Measurements from ENCODE around the gene APBA2. TPM values are rescaled to one million over a fixed set of nuclear protein-coding genes. Genes with fewer than 3 reads are reported as not detected.

Gene APBA2
- total and polyA plus RNA-seq, 2 of the 4 experiments (the other 2 are of a cell fraction), result 21.7 to 33.0 TPM

DNA sequence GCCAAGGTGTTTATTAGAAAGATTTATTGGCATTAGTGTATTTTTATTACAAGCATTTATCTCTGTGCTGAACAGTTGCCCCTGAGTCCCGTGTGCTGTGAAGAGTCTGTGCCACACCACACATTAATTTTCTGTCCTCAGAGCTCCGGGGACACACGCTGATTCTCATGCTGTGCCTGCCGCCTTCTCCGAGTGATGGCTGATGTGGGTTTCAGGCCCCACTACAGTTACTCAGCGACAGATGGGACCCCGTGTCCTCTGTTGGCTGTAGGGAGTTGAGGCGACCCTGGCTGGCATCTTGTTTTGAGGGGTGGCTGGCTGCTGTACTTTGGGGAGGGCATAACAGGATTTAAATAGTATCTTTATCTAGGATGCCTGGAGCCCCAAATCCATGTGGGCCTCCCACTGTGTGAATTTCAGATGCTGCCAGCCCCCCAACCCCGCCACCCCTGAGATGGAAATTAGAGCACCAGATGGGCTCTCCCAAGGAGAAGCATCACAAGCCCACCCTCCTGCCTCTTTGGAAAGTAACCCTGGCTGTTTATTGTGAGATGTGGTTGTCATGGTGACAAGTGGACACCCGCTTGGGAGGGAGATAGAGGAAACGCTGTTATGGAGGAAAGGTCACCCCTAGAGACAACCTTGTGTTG lies 185.6 kb downstream of the APBA2 start:
- H3K18ac ChIP-seq (ENCODE audit: low read depth, low read length), result no peak overlapping the region
- no TSS peak for BruUV-seq (replicated peaks)
- no peak overlapping the region for H4K5ac ChIP-seq (ENCODE audit: low read depth, low read length)
- DNase-seq (no peak), ATAC-seq (ENCODE audit: low read depth) (no peak)
- no peak overlapping the region for H3K14ac ChIP-seq (replicated peaks; ENCODE audit: low read depth, low read length)
- H3K9me3 ChIP-seq (ENCODE audit: control insufficient read depth, insufficient read depth, low read length), result 0 out of 2 replicates have a peak, but pooled peaks cover 2% of the 10 kb centered on the region
- H2BK15ac ChIP-seq (ENCODE audit: low read depth, low read length), result no peak overlapping the region
- peaks cover 3% of the 10 kb centered on the region; the same call in 1 of the 2 replicates for H4K20me1 ChIP-seq (ENCODE audit: insufficient read depth, low read length)
- H2AFZ ChIP-seq (replicated peaks; ENCODE audit: low read length, poor library complexity), result no peak overlapping the region
- H3K9me1 ChIP-seq (ENCODE audit: insufficient read depth, low read length), result peaks cover 11% of the 10 kb centered on the region; the same call in 1 of the 2 replicates
- no peak overlapping the region for H2BK120ac ChIP-seq (ENCODE audit: low read depth, low read length)
- no peak overlapping the region for H2AK5ac ChIP-seq (ENCODE audit: low read depth, low read length)
- no peak overlapping the region for H3K9ac ChIP-seq (ENCODE audit: low read depth, low read length)
- WGBS, 2 experiments (ENCODE audit: extremely low coverage in 2 of 2, insufficient read length in 1 of 2), result no CpG with 5 or more reads among the region's 11 CpGs
- intact Hi-C loops (cut with micrococcal nuclease) (no loop called here), dilution Hi-C loops (cut with HindIII; ENCODE audit: low sequenced_read_pairs, unreplicated experiment) (no loop called here), in situ Hi-C loops (cut with MboI; ENCODE audit: low sequenced_read_pairs) (no loop called here)
- no peak overlapping the region for H3K4ac ChIP-seq (ENCODE audit: low read depth, low read length)
- H3K4me3 ChIP-seq (ENCODE audit: insufficient read depth, low read depth, low read length), result no peak overlapping the region
- ChIA-PET CTCF (no interaction called here), POLR2A (ENCODE audit: unreplicated experiment) (no interaction called here)
- H3K79me1 ChIP-seq (ENCODE audit: low read depth in 1 of 2, low read length in 2 of 2), result peaks cover 8 to 11% of the 10 kb centered on the region in 2 experiments; a peak in 1 of 4 replicates
- H3K23ac ChIP-seq (ENCODE audit: low read depth, low read length), result no peak overlapping the region
- H4K91ac ChIP-seq (ENCODE audit: insufficient read depth, low read depth, low read length), result no peak overlapping the region
- no peaks in the 10 kb centered on the region for H3K27me3 ChIP-seq (ENCODE audit: control insufficient read depth, insufficient read depth, low read length)
- H4K8ac ChIP-seq (ENCODE audit: low read depth in 2 of 2, low read length in 2 of 2), result no peak overlapping the region
- no peak overlapping the region for H2BK5ac ChIP-seq (ENCODE audit: low read depth, low read length, poor library complexity, severe bottlenecking)
- no peaks in the 10 kb centered on the region for H3K4me1 ChIP-seq (ENCODE audit: control insufficient read depth, insufficient read depth, low read length)
- no peak overlapping the region for H3K27ac ChIP-seq (ENCODE audit: insufficient read depth, low read length)
- TF ChIP-seq CHD1 (IDR thresholded peaks at IDR 0.05; ENCODE audit: low read depth, low read length), result no peak
- H3K4me2 ChIP-seq (ENCODE audit: low read depth, low read length), result no peak overlapping the region
- H2BK20ac ChIP-seq (ENCODE audit: low read depth, low read length), result no peak overlapping the region
- no peak overlapping the region for H3K56ac ChIP-seq (ENCODE audit: extremely low read depth, insufficient read depth, low read length)
- H2AK9ac ChIP-seq (replicated peaks; ENCODE audit: low read depth, low read length, poor library complexity), result no peak overlapping the region
- H3K36me3 ChIP-seq (ENCODE audit: control insufficient read depth, insufficient read depth, low read length), result no peaks in the 10 kb centered on the region
